ENCODE results near the gene FALEC. TPM values are rescaled to one million over a fixed set of nuclear protein-coding genes. Genes with fewer than 3 reads are reported as not detected.

FALEC gene
- total RNA-seq, 1 donor from 2014 or later, result not detected

DNA sequence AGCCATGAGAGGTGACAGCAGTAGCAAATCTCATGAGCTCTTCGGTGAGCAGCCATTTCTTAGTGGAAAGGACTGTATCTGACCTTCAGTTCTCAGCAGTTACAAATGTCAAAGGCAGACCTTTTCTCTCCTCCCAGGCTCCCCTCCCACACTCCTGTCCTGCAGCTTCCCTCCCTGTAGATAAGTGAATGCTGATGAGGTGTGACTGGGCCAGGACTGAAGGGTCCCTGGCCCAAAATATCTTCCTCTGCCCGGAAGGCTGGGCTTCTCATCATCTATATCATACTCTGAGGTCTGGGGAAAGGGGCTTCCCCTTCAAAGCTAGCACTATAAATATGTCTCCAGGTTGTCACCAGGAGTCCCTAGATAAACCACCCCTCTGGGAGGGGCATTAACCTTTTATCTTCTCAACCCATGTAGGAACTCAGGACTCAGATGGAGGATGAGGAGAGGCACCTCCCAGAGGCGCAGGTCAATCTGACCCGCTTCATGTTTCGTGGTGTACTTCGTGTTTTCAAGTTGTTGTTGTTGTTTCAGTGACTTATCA lies 30.0 kb downstream of the FALEC start:
- DNase-seq (ENCODE audit: low read depth in 2 of 2), result no peak

- DNase-seq (ENCODE audit: low read depth in 2 of 2), result no peak
These were observed 30.9 kb downstream of the FALEC start for GRCh38 chr1:150546294-150546937.

DNA sequence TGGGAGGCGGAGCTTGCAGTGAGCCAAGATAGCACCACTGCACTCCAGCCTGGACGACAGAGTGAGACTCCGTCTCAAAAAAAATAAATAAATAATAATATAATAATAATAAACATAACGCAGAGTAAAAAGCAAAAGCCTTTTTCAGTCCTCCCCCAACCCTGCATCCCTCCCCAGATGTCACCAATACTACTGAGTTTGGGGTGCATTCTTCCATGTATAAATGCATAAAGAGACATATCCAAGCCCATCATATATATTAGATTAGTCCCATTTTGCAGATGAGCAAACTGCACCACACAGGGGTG lies 32.7 kb downstream of the FALEC start:
- no peak for DNase-seq (ENCODE audit: low read depth in 2 of 2)

DNA sequence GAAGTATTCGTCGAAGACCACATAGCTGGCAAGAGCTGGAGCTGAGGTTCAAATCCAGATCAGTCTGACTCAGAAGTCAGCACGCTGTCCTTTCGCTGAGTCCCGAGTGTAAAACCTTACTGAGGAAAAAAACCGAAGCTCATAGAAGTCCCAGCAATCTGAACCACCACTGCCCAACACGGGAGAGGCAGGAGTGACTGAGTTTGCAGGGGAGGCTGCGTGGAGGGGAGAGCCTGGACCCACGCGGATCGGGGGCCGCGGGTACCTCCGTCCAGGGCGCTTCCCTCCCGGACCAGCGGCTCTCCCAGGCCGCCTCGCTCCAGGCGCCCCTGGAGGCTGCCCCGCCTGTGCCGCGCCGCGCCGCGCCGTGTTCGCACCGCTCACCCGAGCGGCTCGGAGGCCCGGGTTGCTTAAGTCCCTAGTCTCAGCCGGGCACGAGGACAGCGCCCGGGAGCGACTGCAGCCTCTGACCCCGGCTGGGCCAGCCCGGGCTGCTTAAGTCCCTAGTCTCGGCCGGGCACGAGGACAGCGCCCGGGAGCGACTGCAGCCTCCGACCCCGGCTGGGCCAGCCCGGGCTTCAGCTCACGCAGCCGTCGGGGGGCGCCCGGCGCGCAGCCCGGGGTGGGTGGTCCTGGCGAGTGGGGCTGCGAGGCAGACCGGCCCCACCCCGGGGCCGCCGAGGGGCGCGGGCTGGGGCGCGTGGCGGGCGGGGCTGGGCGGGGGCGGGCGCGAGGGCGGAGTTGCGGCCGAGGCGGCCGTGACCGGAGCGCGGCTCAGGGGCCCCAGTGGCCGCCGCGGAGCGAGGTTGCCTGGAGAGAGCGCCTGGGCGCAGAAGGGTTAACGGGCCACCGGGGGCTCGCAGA lies 33.3 kb downstream of the FALEC start, which contains the start of gene ADAMTSL4:
TSS of gene ADAMTSL4 (plus strand) at position 777 of the 864 bp plus-strand sequence. CDS start 2,881 bp downstream, outside the sequence.
- peak in 1 of 2 donors; percentile 67 for DNase-seq (ENCODE audit: low read depth in 2 of 2)

DNA sequence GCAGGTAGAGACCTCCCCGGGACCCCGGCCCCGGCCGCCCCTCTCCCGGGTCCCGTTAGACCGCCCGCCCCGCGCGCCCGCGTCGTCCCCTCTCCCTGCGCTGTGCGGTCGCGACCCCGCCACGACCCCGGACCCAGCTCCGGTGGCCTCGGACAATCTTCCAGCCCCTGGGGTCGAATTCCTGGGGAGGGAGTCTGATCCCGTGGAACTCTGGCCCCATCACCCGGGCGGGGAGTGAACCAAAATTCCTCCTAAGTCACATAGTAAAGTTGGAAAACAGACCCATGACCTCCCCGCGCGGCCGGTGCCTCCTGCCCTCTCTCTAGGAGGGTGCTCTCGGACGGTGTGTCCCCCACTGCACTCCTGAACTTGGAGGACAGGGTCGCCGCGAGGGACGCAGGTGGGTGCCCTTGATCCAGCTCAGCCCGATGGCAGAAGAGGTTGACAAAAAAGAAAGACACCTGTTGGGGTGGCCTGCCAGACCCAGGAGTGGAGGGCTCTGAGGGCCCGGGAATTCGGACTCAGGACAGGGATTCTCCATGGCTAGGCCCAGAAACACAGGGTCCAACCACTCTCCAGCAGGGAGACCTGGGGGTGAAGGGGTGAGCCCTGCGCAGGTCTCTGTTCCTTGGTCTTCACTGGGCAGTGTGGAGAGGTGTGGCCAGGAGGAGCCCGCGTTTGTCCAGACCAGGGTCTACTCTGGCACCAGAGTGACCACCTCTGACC lies 34.1 kb downstream of the FALEC start:
- DNase-seq (ENCODE audit: low read depth in 2 of 2), result no peak

DNA sequence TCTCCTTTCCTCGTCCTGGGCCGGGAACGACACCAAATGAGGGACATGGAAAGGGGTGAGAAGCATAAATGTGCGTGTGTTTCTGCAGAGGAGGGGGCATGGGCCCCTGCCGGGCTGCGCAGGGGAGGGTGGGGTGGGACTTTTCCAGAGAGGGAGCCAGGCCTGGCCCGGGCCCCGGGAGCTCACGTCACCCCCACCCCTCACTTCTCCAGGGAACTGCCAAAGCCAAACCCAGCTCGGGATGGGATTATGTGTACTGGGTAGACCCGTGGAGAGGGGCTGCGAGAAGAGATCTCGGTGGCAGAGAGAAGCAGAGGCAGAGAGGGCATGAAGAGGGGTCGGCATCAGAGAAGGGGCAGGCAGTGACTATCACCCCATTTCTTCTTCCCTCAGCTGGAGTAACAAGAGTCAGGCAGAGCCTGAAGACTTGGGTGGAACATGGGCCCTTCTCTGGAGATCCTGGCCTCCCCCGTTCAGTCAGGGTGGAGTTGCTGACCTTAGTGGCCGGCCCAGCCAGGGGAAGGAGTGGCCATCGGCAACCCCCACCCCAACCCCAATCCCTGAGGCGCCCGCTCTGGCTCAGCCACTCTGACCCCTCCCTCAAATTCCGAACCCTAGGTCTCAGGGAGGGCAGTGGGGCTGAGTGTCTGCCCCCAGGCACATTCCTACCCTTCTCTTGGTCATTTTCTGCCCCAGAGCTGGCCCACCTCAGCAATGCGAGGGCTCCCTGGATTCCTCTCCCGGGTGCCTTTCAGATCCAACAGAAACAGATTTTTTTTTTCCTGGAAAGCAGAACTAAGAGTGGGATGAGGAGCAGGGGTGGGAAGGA lies 34.9 kb downstream of the FALEC start:
- no peak for DNase-seq (ENCODE audit: low read depth in 2 of 2)

DNA sequence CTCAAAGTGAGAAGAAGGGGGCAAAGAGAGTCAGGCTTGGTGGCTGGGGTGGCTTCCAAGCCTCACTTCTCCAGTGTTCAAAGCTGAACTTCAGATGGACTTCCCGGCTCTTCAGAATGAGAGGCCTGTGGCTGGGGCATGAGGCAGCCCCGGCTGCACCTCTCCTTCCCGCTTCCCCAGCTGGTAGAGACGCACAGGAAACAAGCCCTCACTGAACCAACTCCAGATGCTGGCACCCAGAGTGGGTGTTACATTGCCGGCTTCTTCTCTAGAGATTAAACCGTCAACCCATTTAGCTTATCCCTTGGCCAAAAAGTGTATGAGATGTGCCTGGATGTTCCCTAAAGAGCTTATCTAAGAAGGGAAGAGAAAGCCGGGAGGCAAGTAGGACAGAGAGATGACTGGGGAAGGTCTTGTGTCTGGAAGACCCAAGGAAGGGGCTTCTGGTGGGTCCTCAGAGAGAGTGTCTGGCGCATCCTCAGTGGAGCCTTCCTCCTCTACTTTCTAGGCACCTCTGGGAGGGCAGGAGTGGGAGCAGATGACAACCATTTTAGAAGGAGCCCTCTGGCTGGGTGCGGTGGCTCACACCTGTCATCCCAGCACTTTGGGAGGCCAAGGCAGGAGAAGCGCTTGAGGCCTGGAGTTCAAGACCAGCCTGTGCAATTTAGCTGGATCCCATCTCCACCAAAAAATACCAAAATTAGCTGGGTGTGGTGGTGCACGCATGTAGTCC lies 35.7 kb downstream of the FALEC start:
- DNase-seq (ENCODE audit: low read depth in 2 of 2), result no peak

GRCh38 chr1:150551784-150552127 lies 36.2 kb downstream of the FALEC start:
- no peak for DNase-seq (ENCODE audit: low read depth in 2 of 2)

DNA sequence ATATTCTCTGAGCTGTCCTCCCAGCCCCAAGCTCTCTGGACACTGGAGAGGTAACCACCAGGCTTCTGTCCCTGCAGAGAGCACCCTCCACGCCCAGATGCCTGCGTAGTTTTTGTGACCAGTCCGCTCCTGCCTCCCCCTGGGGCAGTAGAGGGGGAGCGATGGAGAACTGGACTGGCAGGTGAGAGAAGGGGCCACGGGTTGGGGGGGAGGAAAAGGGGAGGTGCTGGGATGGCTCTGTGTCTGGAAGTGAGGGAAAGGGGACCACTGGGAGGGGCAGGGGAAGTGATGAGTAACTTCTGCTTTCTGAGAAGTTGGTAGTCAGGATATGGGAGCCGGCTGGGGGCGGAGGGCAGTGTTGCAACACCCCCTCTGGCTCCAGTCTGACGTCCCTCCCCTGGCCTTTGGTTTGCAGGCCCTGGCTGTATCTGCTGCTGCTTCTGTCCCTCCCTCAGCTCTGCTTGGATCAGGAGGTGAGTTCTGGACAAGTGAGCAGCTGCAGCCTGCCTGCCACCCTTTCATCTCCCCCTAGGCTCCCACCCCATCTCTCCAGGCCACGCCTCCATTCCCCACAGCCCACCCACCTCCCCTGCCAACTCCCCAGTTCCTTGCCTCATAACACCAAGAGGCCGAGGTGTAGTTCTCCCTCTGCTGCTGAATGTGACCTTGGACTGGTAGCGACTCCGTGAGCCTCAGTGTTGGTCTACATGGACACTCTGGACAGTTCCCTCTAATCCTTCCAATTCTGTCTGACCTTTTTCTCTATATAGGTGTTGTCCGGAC lies 36.8 kb downstream of the FALEC start:
- peak; percentile 46 to 74 for DNase-seq (ENCODE audit: low read depth in 2 of 2)

DNA sequence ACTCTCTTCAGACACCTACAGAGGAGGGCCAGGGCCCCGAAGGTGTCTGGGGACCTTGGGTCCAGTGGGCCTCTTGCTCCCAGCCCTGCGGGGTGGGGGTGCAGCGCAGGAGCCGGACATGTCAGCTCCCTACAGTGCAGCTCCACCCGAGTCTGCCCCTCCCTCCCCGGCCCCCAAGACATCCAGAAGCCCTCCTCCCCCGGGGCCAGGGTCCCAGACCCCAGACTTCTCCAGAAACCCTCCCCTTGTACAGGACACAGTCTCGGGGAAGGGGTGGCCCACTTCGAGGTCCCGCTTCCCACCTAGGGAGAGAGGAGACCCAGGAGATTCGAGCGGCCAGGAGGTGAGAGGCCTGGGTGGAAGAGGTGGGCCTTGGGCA lies 37.3 kb downstream of the FALEC start:
- DNase-seq (ENCODE audit: low read depth in 2 of 2), result no peak

- no peak for DNase-seq (ENCODE audit: low read depth in 2 of 2)
These were observed 38.0 kb downstream of the FALEC start for GRCh38 chr1:150553392-150554085.

DNA sequence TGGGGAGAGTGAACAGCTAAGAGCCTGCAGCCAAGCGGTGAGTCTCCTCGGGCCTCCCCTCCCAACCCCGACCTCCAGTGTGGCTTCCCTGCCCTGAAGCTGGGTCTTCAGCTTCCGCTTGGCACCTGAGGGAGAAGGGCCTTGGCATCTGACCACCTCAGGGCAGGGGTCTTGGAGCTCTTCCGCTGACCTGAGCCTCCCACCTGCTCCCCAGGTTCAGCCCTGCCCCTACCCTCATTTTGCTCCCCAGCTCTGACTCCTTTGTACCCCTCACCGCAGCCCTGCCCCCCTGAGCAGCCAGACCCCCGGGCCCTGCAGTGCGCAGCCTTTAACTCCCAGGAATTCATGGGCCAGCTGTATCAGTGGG lies 38.5 kb downstream of the FALEC start:
- no peak for DNase-seq (ENCODE audit: low read depth in 2 of 2)

GRCh38 chr1:150555198-150555970 lies 39.8 kb downstream of the FALEC start:
- no peak for DNase-seq (ENCODE audit: low read depth in 2 of 2)

DNA sequence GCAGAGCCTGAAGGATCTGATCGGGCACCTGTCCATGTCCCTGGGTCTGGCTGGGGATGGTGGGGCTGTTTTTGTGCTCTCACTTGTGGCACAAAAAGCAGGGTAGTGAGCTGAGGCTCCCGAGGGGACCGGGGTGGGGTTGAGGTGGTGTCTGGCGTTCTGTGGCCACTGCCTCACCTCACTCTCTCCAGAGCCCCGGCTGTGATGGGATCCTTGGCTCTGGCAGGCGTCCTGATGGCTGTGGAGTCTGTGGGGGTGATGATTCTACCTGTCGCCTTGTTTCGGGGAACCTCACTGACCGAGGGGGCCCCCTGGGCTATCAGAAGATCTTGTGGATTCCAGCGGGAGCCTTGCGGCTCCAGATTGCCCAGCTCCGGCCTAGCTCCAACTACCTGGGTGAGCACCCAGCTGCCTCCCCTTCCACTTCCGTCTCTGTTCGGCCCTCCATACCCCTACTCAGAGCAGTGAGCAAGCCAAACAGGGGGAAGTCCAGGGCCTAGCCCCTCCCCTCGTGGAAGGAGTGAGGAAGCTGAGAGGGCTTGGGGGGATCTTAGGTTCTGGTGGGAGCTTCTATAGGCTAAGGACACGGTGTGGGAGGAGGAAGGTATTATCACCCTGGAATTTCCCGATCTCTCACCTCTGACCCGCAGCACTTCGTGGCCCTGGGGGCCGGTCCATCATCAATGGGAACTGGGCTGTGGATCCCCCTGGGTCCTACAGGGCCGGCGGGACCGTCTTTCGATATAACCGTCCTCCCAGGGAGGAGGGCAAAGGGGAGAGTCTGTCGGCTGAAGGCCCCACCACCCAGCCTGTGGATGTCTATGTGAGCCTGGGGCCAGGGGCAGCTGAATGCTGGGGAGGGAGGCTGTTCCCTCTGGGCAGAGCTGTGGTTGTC lies 40.7 kb downstream of the FALEC start:
- no peak for DNase-seq (ENCODE audit: low read depth in 2 of 2)

GRCh38 chr1:150557065-150557600 lies 41.6 kb downstream of the FALEC start:
- no peak for DNase-seq (ENCODE audit: low read depth in 2 of 2)

GRCh38 chr1:150557813-150558212 lies 42.3 kb downstream of the FALEC start:
- DNase-seq (ENCODE audit: low read depth in 2 of 2), result no peak

DNA sequence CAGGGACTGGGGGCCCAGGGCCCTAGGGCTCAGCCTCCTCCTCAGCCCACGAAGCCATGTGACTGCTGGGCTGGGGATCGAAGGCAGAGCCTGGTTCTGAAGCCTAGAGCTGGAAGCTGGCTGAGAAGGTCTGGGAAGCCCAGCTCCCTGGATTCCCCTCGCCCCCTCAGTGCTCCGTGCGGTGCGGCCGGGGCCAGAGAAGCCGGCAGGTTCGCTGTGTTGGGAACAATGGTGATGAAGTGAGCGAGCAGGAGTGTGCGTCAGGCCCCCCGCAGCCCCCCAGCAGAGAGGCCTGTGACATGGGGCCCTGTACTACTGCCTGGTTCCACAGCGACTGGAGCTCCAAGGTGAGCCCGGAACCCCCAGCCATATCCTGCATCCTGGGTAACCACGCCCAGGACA lies 42.8 kb downstream of the FALEC start:
- no peak for DNase-seq (ENCODE audit: low read depth in 2 of 2)
